Pancreas (tissue), 10 donors: ENCODE measurements around the gene GSE1. TPM values are rescaled to one million over a fixed set of nuclear protein-coding genes. Genes with fewer than 3 reads are reported as not detected.

Experiments used
- ATAC-seq, 4 donors: fragments of 200-7000 bp; cut with Tn5 transposase; one replicate each; pipeline versions ENCODE4 v1.8.0 to v1.9.1; 2020; ENCODE audit warnings: mild to moderate bottlenecking in 4 of 4, moderate library complexity in 4 of 4
- DNase-seq, 6 donors: peaks; one replicate each; pipeline ENCODE4 v3.0.0-alpha.2; 2020
- FAIRE-seq: peaks from 2 replicates; lab custom pipeline; 2012; peaks lifted over from hg19 to GRCh38; lab: Jason Lieb, UNC
- H3K27ac ChIP-seq, 4 donors: fragments of 200-600 bp; sonication (generic); 1 replicate in 3 of 4; 2 replicates in 1 of 4; pipeline versions ENCODE4 v1.5.0 to v1.8.0; 2020
- H3K27me3 ChIP-seq, 4 donors: fragments of 200-600 bp; one replicate each; pipeline ENCODE4 v1.8.0; 2021
- H3K36me3 ChIP-seq, 3 donors: fragments of 200-600 bp; sonication (generic) in 1 of 3; one replicate each; pipeline versions ENCODE4 v1.5.0 to v1.8.0; 2020 to 2021
- H3K4me1 ChIP-seq, 3 donors: fragments of 200-600 bp; one replicate each; pipeline ENCODE4 v1.8.0; 2021
- H3K4me3 ChIP-seq, 4 donors: fragments of 200-600 bp; sonication (generic) in 2 of 4; one replicate each; pipeline versions ENCODE4 v1.5.0 to v1.8.0; 2020 to 2021
- H3K9me3 ChIP-seq, 4 donors: fragments of 200-600 bp; one replicate each; pipeline ENCODE4 v1.8.0; 2021
- CTCF ChIP-seq, 4 donors: fragments of 200-600 bp; sonication (generic) in 3 of 4; IDR thresholded peaks; one replicate each; pipeline versions ENCODE4 v1.5.0 to v1.8.0; 2021; ENCODE audit warnings: antibody characterized with exemption in 4 of 4
- WGBS, 2 donors: extraction: QIAGEN DNeasy Blood & Tissue Kit; methylation state at CpG; one replicate each; pipeline ENCODE4 v1.1.7; 2013; 5-methylcytosine and 5-hydroxymethylcytosine counted together
- intact Hi-C, 3 donors: fragments of 100-400 bp; cut with DNase I; formaldehyde crosslinking; loops; one replicate each; pipeline versions ENCODE4 v1.11.1 to v1.14.2; 2022
- polyA plus RNA-seq, 2 donors: library from polyadenylated mRNA; stranded (reverse); fragments of 200-250 nt; gene quantifications; one replicate each; pipeline ENCODE4 v1.2.3, GENCODE V29; 2013
- total RNA-seq, 6 donors: library from RNA; stranded (reverse); fragmentation: NEBNext Ultra II Directional in 4 of 6; extraction: Animal tissue kit (Norgen Biotek cat#: 25700) in 4 of 6; gene quantifications; one replicate each; pipeline versions ENCODE4 v1.2.1 to v1.2.4, GENCODE V29; 2021 to 2023
- donor health status: healthy with polysubstance abuse.
- donor health status: DM: no; HTN: no; CAD: no; lungs with moderate emphysema.
- donor health status: DM: no; HTN: no; CAD: no.
- donor health status: control.
- donor health status: control.
- donor health status: Bipolar disorder and iron deficiency.
- donor health status: DM: yes; HTN: yes; CAD: no.
- donor health status: DM: no; HTN: no; CAD: no.
- donor health status: DM: no; HTN: no; CAD: no.
- donor health status: DM: yes; HTN: yes; CAD: no.

GSE1 gene
- total and polyA plus RNA-seq, 8 donors = 32.0 to 61.5 (median 41.9) TPM

GRCh38 chr16:85573696-85574641 lies 39.2 kb upstream of the GSE1 start:
- peak; percentile 10 to 34 (median 26) for ATAC-seq
- Histone ChIP-seq H3K4me1 (peaks cover 36 to 42% (median 38%) of the 10 kb centered on the region in 3 donors), H3K4me3 (peak overlapping the region in 1 of 4 donors; percentile 5), H3K36me3 (no peaks in the 10 kb centered on the region), H3K9me3 (no peaks in the 10 kb centered on the region), H3K27ac (peak overlapping the region in 3 of 4 donors; percentile 41 to 64 (median 42)), H3K27me3 (no peaks in the 10 kb centered on the region)
- no peak for FAIRE-seq
- intact Hi-C loops = no loop called here
- 47 to 56% methylated on average over 37 of the region's 37 CpGs for WGBS, 2 donors
- peak in 4 of 6 donors; percentile 39 to 87 (median 52) for DNase-seq
- TF ChIP-seq CTCF (IDR thresholded peaks at IDR 0.05) = no peak

DNA sequence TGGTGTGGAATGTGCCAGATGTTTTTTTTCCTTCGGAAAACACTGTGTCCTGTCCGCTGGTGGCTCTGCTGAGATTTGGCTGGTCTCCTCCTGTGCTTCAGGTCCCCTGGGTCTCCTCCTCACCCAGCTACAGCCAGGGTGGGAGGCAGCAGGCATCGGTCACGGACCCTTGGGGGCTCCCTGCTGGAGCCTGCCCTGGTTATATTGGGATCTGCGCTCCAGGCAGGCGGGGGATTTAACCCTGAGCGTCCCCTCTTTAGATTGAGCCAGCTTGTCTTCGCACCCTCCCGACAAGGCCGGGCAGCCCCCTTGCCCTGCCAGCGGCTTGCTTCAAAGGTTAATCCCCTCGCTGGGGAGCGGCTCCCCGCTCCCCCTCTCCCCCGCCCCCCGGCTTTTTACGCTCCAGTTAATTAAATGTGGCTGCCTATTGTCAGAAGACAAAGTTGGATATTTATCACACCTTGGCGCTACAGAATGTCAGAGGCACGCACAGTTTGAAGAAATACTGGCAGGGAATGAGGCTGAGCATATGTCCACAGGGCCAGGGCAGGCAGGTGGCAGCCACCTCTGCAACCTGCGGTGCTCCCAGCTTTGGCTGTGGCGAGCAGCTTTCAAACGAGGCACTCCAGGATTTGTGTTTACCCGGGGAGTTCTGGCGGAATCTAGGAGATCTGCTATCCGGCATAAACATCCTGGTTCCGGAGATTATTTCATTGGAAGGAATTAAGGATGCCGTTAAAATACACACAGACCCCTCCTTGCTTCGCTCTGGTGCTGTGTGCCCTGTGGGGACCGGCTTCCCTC lies 38.2 kb upstream of the GSE1 start:
- H3K4me1 ChIP-seq = peaks cover 36 to 42% (median 36%) of the 10 kb centered on the region in 3 donors
- no peaks in the 10 kb centered on the region for H3K36me3 ChIP-seq
- WGBS, 2 donors = 45 to 58% methylated on average over 29 of the region's 29 CpGs
- H3K27me3 ChIP-seq = no peaks in the 10 kb centered on the region
- intact Hi-C loops = no loop called here
- no peak overlapping the region for H3K4me3 ChIP-seq
- peak overlapping the region in 3 of 4 donors; percentile 41 to 64 (median 42) for H3K27ac ChIP-seq
- DNase-seq (peak in 1 of 6 donors; percentile 68), ATAC-seq (peak; percentile 25 to 71 (median 54)), FAIRE-seq (no peak)
- TF ChIP-seq CTCF (IDR thresholded peaks at IDR 0.05) = no peak
- no peaks in the 10 kb centered on the region for H3K9me3 ChIP-seq

DNA sequence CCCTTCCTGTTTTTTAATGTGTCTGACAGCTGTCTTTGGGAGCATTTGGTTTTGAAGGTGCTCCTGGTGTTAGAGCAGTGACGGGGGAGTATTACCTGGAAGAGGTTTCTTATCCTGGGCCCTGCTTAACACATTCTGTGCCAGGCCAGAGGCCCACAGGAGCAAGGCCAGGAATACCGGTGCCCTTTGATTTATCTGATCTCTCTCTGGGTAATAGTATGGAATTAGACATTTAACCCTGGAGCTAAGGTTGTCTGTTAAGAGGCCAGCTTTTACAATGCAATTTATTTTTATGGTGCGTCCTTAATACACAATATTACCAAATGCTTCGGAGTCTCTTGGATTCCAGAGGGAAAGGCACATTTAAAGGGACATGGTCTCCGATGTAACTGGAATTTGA lies 37.2 kb upstream of the GSE1 start:
- no peak for TF ChIP-seq CTCF (IDR thresholded peaks at IDR 0.05)
- H3K4me1 ChIP-seq = peaks cover 26 to 32% (median 29%) of the 10 kb centered on the region in 3 donors
- intact Hi-C loops = no loop called here
- no peaks in the 10 kb centered on the region for H3K36me3 ChIP-seq
- no peak overlapping the region for H3K27ac ChIP-seq
- no peak for ATAC-seq
- H3K9me3 ChIP-seq = no peaks in the 10 kb centered on the region
- H3K4me3 ChIP-seq = no peak overlapping the region
- 66 to 67% methylated on average over 5 of the region's 5 CpGs for WGBS, 2 donors
- no peak for FAIRE-seq
- H3K27me3 ChIP-seq = no peaks in the 10 kb centered on the region
- no peak for DNase-seq

DNA sequence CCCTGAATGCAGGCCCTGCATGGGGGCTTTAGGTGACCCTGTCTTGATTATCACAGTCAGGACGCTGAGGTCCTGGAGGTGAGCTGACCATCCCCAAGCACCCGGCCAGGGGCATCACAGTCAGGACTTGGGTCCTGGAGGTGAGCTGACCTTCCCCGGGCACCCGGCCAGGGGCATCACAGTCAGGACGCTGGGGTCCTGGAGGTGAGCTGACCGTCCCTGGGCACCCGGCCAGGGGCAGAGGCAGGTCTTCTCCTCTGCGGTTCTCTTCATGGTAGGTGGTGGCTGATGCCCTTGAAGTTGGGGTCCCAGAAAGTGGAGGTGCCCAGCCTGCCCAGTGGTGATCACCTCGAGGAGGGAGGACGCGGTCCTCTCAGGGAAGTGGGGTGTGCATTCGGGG lies 36.2 kb upstream of the GSE1 start:
- 72 to 81% methylated on average over 12 of the region's 12 CpGs for WGBS, 2 donors
- peaks cover 20 to 31% (median 27%) of the 10 kb centered on the region in 3 donors for H3K4me1 ChIP-seq

More for the DNA sequence above, 36.2 kb upstream of the GSE1 start:
- FAIRE-seq (no peak), DNase-seq (no peak), ATAC-seq (no peak)
- intact Hi-C loops = no loop called here
- H3K27me3 ChIP-seq = no peaks in the 10 kb centered on the region
- no peaks in the 10 kb centered on the region for H3K36me3 ChIP-seq
- no peak overlapping the region for H3K27ac ChIP-seq
- no peak for TF ChIP-seq CTCF (IDR thresholded peaks at IDR 0.05)
- no peak overlapping the region for H3K4me3 ChIP-seq
- no peaks in the 10 kb centered on the region for H3K9me3 ChIP-seq
